Measurements from ENCODE around the gene PRAMEF13.
A peak's percentile ranks its signal among the peaks of the same experiment; 100 is the strongest.
"Not testable (repeated sequence)": the region's sequence is repeated elsewhere in the genome, so short reads cannot be mapped to it uniquely, and the experiment has no call there.

PRAMEF13 gene

DNA sequence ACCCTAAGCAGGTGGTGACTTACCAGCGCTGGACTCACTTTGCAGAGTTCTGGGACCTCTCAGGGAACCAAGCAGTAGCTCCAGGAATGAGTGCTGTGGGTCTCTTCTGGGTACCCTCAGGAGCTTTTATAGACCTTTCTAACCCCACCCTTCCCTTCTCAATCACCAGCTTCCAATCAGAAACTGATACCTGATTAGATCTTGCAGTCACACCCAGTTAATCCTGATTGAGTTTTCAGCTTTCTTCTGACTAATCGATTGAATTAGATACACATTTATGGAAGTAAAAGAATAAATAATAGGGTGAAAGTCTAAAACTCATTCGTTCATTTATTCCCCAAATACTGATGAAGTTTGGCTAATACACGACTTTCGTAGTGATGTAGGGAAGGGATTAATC, at the start of gene PRAMEF13:
PRAMEF13 (minus strand) TSS at position 101 of the 400 bp plus-strand sequence. CDS start 1,820 bp downstream, outside the sequence.
- not testable (repeated sequence) for DNase-seq (ENCODE audit: low read depth)

- not testable (repeated sequence) for DNase-seq (ENCODE audit: low read depth)
Measured at GRCh38 chr1:13247122-13247521, 45.9 kb upstream of the PRAMEF13 start.

- not testable (repeated sequence) for DNase-seq (ENCODE audit: low read depth)
Measured at GRCh38 chr1:13246554-13246871, 45.3 kb upstream of the PRAMEF13 start.

- DNase-seq (ENCODE audit: low read depth), result not testable (repeated sequence)
Measured at GRCh38 chr1:13245841-13246553, 44.8 kb upstream of the PRAMEF13 start.

- DNase-seq (ENCODE audit: low read depth), result not testable (repeated sequence)
Measured at GRCh38 chr1:13243536-13244263, 42.5 kb upstream of the PRAMEF13 start.

DNA sequence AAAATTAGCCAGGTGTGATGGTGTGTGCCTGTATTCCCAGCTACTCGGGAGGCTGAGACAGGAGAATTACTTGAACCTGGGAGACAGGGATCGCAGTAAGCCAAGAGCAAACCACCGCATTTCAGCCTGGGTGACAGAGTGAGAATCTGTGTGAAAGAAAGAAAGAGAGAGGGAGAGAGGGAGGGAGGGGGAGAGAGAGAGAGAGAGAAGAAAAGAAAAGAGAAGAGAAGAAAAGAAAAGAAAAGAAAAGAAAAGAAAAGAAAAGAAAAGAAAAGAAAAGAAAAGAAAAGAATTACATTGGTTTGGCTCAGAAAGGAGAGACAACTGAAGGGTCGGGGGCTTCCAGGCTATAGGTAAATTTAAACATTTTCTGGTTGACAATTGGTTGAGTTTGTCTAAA, 38.4 kb upstream of the PRAMEF13 start:
- DNase-seq (ENCODE audit: low read depth), result not testable (repeated sequence)

GRCh38 chr1:13237572-13237971, 36.4 kb upstream of the PRAMEF13 start:
- DNase-seq (ENCODE audit: low read depth), result not testable (repeated sequence)

DNA sequence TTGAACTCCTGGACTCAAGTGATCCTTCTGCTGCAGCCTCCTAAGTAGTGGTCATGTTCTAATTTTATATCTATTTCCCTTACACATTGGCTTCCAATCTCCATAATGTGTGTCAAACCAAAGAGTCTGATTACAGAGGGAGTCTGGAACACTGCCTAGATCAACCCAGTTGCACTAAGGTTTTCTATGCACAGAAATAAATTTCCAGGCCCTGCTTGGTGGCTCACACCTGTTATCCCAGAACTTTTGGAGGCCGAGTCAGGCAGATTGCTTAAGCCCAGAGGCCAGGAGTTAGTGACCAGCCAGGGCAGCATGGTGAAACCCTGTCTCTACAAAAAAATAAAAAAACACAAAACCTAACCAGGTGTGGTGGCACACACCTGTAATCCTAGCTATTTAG, 32.8 kb upstream of the PRAMEF13 start:
- DNase-seq (ENCODE audit: low read depth), result not testable (repeated sequence)

- not testable (repeated sequence) for DNase-seq (ENCODE audit: low read depth)
Measured at GRCh38 chr1:13232056-13232455, 30.8 kb upstream of the PRAMEF13 start.

GRCh38 chr1:13231061-13231750, 30.0 kb upstream of the PRAMEF13 start:
- not testable (repeated sequence) for DNase-seq (ENCODE audit: low read depth)

GRCh38 chr1:13230601-13231000, 29.4 kb upstream of the PRAMEF13 start:
- DNase-seq (ENCODE audit: low read depth), result not testable (repeated sequence)

GRCh38 chr1:13230096-13230495, 28.9 kb upstream of the PRAMEF13 start:
- not testable (repeated sequence) for DNase-seq (ENCODE audit: low read depth)

DNA sequence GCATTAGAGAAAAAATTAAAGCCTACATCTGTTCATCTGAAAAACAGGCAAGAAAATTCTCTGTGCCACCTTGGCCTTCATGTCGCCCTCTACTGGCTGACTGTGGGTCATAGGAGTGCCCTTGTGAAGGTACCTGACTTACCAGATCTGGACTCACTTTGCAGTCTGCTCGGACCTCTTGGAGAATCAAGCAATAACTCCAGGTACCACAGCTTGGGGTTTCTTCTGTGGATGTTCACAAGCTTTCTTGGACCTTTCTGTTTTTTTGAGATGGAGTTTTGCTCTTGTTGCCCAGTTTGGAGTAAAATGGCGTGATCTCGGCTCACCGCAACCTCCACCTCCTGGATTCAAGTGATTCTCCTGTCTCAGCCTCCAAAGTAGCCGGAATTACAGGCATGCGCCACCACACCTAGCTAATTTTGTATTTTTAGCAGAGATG, 27.2 kb upstream of the PRAMEF13 start:
- peak; percentile 25 for DNase-seq (ENCODE audit: low read depth)

DNA sequence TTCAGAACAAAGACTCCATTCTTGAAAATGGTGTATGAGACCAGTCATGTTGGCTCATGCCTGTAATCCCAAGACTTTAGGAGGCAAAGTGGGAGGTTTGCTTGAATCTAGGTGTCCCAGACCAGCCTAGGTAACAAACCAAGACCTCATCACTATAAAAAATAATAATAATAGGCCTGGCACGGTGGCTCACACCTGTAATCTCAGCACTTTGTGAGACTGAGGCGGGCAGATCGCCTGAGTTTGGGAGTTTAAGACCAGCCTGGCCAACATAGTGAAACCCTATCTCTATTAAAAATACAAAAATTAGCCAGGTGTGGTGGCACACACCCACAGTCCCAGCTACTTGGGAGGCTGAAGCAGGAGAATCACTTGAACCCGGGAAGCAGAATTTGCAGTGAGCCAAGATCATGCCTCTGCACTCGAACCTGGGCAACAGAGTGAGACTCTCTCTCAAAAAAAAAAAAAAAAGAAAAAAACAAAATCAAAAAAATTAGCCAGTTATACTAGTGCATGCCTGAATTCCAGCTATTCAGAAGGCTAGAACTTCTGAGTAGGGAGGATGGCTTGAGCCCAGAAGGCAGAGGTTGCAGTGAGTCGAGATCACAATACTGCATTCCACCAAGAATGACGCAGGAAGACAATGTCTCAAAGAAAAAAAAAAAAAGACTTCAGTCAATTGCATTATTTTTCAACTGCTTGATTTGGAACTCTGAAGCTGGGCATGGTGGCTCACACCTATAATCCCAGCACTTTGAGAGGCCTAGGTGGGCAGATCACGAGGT, 26.3 kb upstream of the PRAMEF13 start:
- DNase-seq (ENCODE audit: low read depth), result not testable (repeated sequence)

GRCh38 chr1:13225675-13226204, 24.5 kb upstream of the PRAMEF13 start, which contains the start of gene PRAMEF18:
Gene PRAMEF18 (minus strand): TSS chr1:13226154. CDS start chr1:13226106, 48 bp downstream.
- DNase-seq (ENCODE audit: low read depth), result not testable (repeated sequence)

- DNase-seq (ENCODE audit: low read depth), result no peak
Measured at GRCh38 chr1:13224480-13225060, 23.4 kb upstream of the PRAMEF13 start.

DNA sequence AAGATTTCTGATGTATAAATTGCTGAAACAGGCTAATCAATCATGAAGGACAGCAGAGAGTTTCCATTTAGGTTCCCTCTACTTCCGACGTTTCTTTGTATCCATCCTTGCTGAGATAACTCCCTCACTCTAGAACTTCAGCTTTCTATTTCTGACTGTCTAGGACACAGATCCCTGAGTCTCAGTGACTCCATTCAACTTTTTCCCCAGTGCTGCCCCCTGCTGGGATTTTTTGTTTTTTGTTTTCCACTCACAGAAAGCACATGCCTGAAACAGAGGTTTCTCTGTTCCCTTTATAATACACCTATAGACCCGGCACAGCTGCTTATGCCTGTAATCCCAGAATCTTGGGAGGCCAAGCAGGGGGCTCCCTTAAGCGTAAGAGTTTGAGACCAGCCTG, 21.6 kb upstream of the PRAMEF13 start:
- DNase-seq (ENCODE audit: low read depth), result not testable (repeated sequence)

DNA sequence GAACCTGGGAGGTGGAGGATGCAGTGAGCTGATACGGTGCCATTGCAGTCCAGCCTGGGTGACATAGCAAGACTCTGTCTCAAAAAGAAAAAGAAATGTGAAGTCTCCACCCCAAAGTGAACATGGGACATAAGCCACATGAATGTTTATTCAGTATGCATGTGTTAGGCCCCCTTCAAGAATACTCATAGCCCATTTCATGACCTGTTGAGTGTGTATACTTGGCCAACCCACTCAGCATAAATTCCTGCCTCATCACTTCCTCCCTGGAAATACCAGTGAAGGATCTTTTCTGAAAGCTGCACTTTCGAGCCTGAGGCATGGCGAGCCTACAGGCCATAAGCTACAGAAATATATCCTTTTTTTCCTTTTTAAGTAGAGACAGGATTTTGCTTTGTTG, 18.0 kb upstream of the PRAMEF13 start:
- not testable (repeated sequence) for DNase-seq (ENCODE audit: low read depth)

GRCh38 chr1:13216619-13217018, 15.4 kb upstream of the PRAMEF13 start:
- DNase-seq (ENCODE audit: low read depth), result not testable (repeated sequence)

DNA sequence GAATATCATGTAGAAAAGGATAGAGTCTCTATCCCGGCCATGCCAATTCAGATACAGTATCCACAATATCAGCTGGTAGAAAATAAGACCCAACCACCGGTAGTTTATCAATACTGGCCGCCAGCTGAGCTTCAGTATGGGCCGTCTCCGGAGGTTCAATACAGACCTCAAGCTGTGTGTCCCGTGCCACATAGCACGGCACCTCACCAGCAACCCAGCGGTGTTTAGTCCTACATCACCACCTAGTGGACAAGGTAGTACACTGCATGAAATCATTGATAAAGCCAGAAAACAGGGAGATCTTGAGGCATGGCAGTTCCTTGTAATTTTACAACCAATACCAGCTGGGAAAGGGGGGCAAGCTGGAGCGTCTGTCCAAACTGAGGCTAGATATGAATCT, 7.5 kb upstream of the PRAMEF13 start:
- DNase-seq (ENCODE audit: low read depth), result not testable (repeated sequence)

GRCh38 chr1:13171548-13171947, 29.7 kb downstream of the PRAMEF13 start, which contains the start of gene PRAMEF9:
Gene PRAMEF9 (plus strand): TSS chr1:13171848. CDS start chr1:13175281, 3,433 bp downstream.
- not testable (repeated sequence) for DNase-seq (ENCODE audit: low read depth)

Measured in activated T-cell treated with anti-CD3 and anti-CD28 coated beads for 48 hours (primary cell).